RWPE2 (cell line): ENCODE data around the gene RBMS3.
A peak's percentile ranks its signal among the peaks of the same experiment; 100 is the strongest.
"Not testable (repeated sequence)": the region's sequence is repeated elsewhere in the genome, so short reads cannot be mapped to it uniquely, and the experiment has no call there.

Source experiments
- ATAC-seq: fragments of 200-7000 bp; cut with Tn5 transposase; 3 replicates; pipeline ENCODE4 v1.9.1; 2021; ENCODE audit warnings: low read depth
- DNase-seq: peaks from one replicate; pipeline ENCODE4 v3.0.0-alpha.2; 2020; ENCODE audit warnings: low spot score
- H3K27ac ChIP-seq: fragments of 450-650 bp; 2 replicates; pipeline ENCODE4 v1.5.1; 2017; ENCODE audit warnings: mild to moderate bottlenecking; ENCODE audit not compliant: poor library complexity, severe bottlenecking
- H3K27me3 ChIP-seq: fragments of 250-450 bp; sonication (Bioruptor Pico); 2 replicates; pipeline ENCODE4 v1.5.1; 2021; ENCODE audit warnings: mild to moderate bottlenecking, moderate library complexity; ENCODE audit not compliant: insufficient read depth, poor library complexity, severe bottlenecking
- H3K36me3 ChIP-seq: fragments of 250-450 bp; sonication (Bioruptor Pico); 2 replicates; pipeline ENCODE4 v1.5.1; 2020; ENCODE audit warnings: low read depth, mild to moderate bottlenecking, moderate library complexity
- H3K4me1 ChIP-seq: fragments of 250-450 bp; sonication (Bioruptor Pico); 2 replicates; pipeline ENCODE4 v1.5.1; 2021; ENCODE audit warnings: mild to moderate bottlenecking, moderate library complexity; ENCODE audit not compliant: insufficient read depth, poor library complexity, severe bottlenecking
- H3K4me3 ChIP-seq: fragments of 250-450 bp; sonication (Bioruptor Pico); 2 replicates; pipeline ENCODE4 v1.5.1; 2021; ENCODE audit warnings: mild to moderate bottlenecking, moderate library complexity; ENCODE audit not compliant: severe bottlenecking
- H3K9me3 ChIP-seq: fragments of 250-450 bp; sonication (Bioruptor Pico); 2 replicates; pipeline ENCODE4 v1.5.1; 2021; ENCODE audit warnings: mild to moderate bottlenecking, moderate library complexity; ENCODE audit not compliant: severe bottlenecking
- TF ChIP-seq, protein P1 (sequence below): fragments of 450-650 bp; IDR thresholded peaks from one replicate; pipeline ENCODE4 v1.5.1; 2017; ENCODE audit warnings: mild to moderate bottlenecking, moderate library complexity; ENCODE audit not compliant: poor library complexity, severe bottlenecking

RBMS3 gene

DNA sequence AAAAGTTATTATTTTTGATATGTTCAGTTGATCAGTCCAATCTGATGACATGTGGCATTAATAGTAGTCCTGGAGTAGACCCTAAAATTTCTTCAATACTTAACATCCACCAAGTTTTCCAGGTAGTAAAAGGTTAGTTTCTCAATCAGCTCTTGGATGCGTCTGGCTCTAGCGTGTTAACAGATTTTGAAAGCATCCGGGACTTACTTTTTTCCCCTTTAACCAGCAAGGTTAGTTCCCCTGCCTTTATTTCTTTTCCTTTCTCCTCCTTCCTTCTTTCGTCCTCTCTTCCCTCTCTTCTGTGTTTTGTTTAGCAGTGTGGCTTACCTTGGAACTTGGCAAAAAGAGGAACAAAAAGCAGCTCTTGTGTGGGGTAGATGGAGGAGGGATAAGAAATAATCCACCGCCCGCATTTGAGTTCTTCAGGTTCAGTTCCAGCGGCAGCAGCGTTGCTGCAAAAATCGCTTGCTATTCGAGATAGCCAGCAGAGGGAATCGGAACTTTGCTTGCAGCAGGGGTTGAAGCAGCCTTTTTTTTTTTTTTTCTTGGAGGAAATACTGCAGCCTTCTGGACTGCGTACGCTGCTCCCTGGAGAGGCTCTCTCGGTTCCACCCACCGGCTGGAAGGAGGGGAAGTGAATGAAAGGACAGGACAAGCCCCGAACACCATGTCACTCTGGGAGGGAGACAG lies at the start of gene RBMS3:
RBMS3 (plus strand) TSS at position 668 of the 690 bp plus-strand sequence.
- H3K27me3 ChIP-seq = no peaks in the 10 kb centered on the region
- no peaks in the 10 kb centered on the region for H3K36me3 ChIP-seq
- TF ChIP-seq, protein P1, sequence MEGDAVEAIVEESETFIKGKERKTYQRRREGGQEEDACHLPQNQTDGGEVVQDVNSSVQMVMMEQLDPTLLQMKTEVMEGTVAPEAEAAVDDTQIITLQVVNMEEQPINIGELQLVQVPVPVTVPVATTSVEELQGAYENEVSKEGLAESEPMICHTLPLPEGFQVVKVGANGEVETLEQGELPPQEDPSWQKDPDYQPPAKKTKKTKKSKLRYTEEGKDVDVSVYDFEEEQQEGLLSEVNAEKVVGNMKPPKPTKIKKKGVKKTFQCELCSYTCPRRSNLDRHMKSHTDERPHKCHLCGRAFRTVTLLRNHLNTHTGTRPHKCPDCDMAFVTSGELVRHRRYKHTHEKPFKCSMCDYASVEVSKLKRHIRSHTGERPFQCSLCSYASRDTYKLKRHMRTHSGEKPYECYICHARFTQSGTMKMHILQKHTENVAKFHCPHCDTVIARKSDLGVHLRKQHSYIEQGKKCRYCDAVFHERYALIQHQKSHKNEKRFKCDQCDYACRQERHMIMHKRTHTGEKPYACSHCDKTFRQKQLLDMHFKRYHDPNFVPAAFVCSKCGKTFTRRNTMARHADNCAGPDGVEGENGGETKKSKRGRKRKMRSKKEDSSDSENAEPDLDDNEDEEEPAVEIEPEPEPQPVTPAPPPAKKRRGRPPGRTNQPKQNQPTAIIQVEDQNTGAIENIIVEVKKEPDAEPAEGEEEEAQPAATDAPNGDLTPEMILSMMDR = peak; percentile 65
- peak; percentile 75 for ATAC-seq
- H3K4me3 ChIP-seq = peak within 1 kb of the TSS; percentile 46
- H3K27ac ChIP-seq = peak within 1 kb of the TSS; percentile 82
- DNase-seq = peak; percentile 82
- peaks cover 10% of the 10 kb centered on the region for H3K4me1 ChIP-seq
- H3K9me3 ChIP-seq = no peaks in the 10 kb centered on the region

DNA sequence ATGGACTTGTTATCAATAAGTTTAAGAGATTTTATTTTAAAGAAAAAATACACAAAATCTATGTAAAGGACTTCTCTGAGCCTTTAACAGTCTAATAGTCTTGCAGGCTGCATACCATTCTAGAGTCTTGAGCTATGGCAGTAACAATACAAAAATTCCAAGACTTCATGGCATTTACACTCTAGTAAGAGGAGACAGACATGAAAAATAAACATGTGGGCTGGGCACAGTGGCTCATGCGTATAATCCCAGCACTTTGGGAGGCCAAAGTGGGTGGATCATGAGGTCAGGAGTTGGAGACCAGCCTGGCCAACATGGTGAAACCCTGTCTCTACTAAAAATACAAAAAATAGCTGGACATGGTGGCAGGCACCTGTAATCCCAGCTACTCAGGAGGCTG lies 47.7 kb upstream of the RBMS3 start:
- not testable (repeated sequence) for H3K9me3 ChIP-seq, H3K27me3 ChIP-seq, H3K27ac ChIP-seq, DNase-seq, ATAC-seq, H3K4me3 ChIP-seq, H3K4me1 ChIP-seq, H3K36me3 ChIP-seq

DNA sequence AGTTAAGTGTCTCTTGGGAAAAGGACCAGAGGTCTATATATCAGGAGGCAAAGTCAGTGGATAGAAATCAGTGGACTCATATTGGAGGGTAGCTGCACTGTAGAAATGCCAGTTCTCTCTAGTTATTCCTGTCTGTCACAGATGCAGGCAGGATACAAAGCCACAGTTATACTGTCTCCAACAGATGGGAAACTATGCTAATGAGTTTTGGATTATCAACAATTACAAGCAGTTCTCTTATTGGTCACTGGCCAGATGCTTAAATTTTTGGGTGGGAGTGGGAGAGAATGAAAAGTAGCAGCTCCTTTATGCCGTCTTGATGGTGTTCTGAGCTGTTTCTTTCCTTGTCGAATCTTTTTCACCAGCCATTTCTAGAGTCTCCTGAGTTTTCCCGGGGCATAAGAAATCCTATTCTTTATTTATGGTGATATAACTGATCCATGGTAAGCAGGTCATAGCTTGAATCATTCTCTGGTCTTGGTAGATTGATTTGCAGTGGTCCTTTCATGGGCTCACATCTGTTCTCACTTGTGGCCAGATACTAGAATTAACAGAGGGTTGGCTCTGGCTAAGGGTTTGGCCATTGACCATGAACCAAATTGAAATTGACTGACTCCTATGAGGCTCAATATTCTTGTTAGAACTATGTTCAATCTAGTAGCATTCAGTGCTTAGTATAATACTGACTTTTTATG lies 44.6 kb upstream of the RBMS3 start:
- TF ChIP-seq, protein P1 = no peak
- no peaks in the 10 kb centered on the region for H3K36me3 ChIP-seq
- no peak overlapping the region for H3K4me3 ChIP-seq
- H3K27ac ChIP-seq = no peak overlapping the region
- H3K9me3 ChIP-seq = no peaks in the 10 kb centered on the region
- H3K27me3 ChIP-seq = no peaks in the 10 kb centered on the region
- ATAC-seq = no peak
- peaks cover 12% of the 10 kb centered on the region for H3K4me1 ChIP-seq
- no peak for DNase-seq

DNA sequence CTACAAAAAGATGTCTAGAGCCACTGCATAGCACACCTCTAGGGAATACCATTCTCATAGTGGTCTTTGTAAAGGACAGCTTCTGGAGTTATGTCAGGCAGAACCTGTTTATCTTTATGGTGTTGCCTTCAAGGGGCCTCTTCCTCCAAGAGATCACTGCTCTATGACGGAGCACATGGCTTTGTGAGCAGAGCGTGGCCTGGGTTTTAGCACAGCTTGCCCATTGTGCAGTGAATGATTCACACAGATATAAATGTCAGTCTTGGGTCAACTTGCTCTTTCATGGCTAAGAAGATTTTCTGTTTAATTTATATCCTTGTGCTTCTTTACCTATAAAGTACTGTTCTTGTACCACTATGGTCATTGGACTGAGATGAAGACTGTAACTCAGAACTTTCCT lies 41.5 kb upstream of the RBMS3 start:
- Histone ChIP-seq H3K27ac (peak overlapping the region; percentile 44), H3K9me3 (no peaks in the 10 kb centered on the region), H3K4me3 (no peak overlapping the region), H3K27me3 (no peaks in the 10 kb centered on the region), H3K4me1 (peaks cover 12% of the 10 kb centered on the region), H3K36me3 (no peaks in the 10 kb centered on the region)
- DNase-seq (no peak), ATAC-seq (no peak)
- TF ChIP-seq, protein P1 = no peak

DNA sequence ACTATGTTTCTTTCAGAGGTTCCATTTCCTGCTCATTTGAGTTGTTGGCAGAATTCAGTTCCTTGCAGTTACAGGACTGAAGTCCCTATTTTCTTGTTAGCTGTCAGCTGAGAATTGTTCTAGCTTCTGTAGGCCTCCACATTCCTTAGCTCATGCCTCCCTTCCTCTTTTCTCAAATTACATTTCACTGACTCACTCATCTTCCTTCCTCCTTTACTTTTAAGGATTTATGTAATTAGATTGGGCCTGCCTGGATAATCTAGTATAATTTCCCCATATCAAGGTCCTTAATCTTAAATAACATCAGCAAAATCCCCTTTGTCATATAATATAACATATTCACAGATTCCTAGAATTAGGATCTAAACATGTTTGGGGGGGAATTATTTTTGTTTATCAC lies 40.6 kb upstream of the RBMS3 start:
- TF ChIP-seq, protein P1 = no peak
- Histone ChIP-seq H3K27ac (peak overlapping the region; percentile 44), H3K36me3 (no peaks in the 10 kb centered on the region), H3K27me3 (no peaks in the 10 kb centered on the region), H3K9me3 (no peaks in the 10 kb centered on the region), H3K4me3 (no peak overlapping the region), H3K4me1 (peaks cover 12% of the 10 kb centered on the region)
- ATAC-seq (peak; percentile 81), DNase-seq (no peak)
